C4-2B (cell line): ENCODE data around the gene SLC6A9.

Source experiments
- ZFX ChIP-seq: fragments of 450-650 bp; IDR thresholded peaks from 2 replicates; pipeline ENCODE4 v1.6.1; 2017
- TF ChIP-seq, protein P1 (sequence below): fragments of 450-650 bp; conservative IDR thresholded peaks from 2 replicates; pipeline ENCODE4 v1.5.1; 2017; ENCODE audit warnings: mild to moderate bottlenecking

DNA sequence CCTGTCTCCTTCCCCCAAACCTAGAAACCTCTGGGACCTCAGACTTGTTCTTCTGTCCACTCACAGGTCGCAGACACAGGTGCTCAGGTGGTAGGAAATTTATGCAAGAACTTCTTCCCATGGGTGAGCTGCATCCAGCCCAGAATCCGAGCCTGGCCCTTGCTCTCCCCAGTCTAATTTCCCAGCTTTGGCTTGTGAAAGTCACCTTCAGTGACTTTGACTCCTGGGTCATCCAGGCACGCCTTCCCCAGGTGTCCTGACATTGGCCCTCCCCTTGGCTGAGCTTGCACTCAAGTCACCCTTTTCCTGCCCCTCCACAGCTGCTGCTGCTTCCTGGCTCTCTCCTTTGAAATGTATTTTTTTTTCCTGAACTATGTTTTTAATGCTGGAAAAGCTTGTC is 77.9 kb downstream of the SLC6A9 start:
- TF ChIP-seq, protein P1, sequence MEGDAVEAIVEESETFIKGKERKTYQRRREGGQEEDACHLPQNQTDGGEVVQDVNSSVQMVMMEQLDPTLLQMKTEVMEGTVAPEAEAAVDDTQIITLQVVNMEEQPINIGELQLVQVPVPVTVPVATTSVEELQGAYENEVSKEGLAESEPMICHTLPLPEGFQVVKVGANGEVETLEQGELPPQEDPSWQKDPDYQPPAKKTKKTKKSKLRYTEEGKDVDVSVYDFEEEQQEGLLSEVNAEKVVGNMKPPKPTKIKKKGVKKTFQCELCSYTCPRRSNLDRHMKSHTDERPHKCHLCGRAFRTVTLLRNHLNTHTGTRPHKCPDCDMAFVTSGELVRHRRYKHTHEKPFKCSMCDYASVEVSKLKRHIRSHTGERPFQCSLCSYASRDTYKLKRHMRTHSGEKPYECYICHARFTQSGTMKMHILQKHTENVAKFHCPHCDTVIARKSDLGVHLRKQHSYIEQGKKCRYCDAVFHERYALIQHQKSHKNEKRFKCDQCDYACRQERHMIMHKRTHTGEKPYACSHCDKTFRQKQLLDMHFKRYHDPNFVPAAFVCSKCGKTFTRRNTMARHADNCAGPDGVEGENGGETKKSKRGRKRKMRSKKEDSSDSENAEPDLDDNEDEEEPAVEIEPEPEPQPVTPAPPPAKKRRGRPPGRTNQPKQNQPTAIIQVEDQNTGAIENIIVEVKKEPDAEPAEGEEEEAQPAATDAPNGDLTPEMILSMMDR, result no peak
- TF ChIP-seq ZFX, result no peak
